ENCODE data around the gene TBC1D5.

DNA sequence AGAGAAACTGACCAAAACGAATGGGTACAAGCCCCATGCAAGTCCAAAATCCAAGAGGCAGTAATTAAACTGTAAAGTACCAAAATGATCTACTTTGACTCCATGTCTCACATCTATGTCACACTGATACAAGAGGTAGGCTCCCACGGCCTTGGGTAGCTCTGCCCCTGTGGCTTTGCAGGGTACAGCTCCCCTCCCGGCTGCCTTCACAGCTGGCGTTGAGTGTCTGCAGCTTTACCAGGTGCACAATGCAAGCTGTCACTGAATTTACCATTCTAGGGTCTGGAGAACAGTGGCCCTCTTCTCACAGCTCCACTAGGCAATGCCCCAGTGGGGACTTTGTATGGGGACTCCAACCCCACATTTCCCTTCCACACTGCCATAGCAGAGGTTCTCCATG lies 308.6 kb downstream of the TBC1D5 start:
- TF ChIP-seq CTCF (IDR thresholded peaks at IDR 0.05) (no peak), POLR2A (IDR thresholded peaks at IDR 0.05) (no peak)
